Lower lobe of right lung (tissue), 2 donors: ENCODE data around the gene ANKRD13D. TPM values are rescaled to one million over a fixed set of nuclear protein-coding genes. Genes with fewer than 3 reads are reported as not detected.
"Not testable (repeated sequence)": the region's sequence is repeated elsewhere in the genome, so short reads cannot be mapped to it uniquely, and the experiment has no call there.

ENCODE experiments used
- ATAC-seq, 2 donors: fragments of 200-7000 bp; cut with Tn5 transposase; one replicate each; pipeline ENCODE4 v1.9.1; 2020 to 2022; ENCODE audit warnings: mild to moderate bottlenecking in 2 of 2, moderate library complexity in 2 of 2
- DNase-seq: peaks from one replicate; pipeline ENCODE4 v3.0.0-alpha.2; 2020
- H3K27ac ChIP-seq: fragments of 200-600 bp; one replicate; pipeline ENCODE4 v1.8.0; 2022
- H3K27me3 ChIP-seq: fragments of 200-600 bp; one replicate; pipeline ENCODE4 v1.8.0; 2022; ENCODE audit warnings: low read depth
- H3K36me3 ChIP-seq: fragments of 200-600 bp; one replicate; pipeline ENCODE4 v1.8.0; 2022; ENCODE audit warnings: mild to moderate bottlenecking
- H3K4me1 ChIP-seq: fragments of 200-600 bp; one replicate; pipeline ENCODE4 v1.8.0; 2022
- H3K4me3 ChIP-seq: fragments of 200-600 bp; one replicate; pipeline ENCODE4 v1.8.0; 2022; ENCODE audit warnings: mild to moderate bottlenecking
- H3K9me3 ChIP-seq: fragments of 200-600 bp; one replicate; pipeline ENCODE4 v1.8.0; 2022
- CTCF ChIP-seq: fragments of 200-600 bp; IDR thresholded peaks from one replicate; pipeline ENCODE4 v1.8.0; 2022; ENCODE audit warnings: antibody characterized with exemption, mild to moderate bottlenecking
- intact Hi-C: fragments of 100-400 bp; cut with DNase I; formaldehyde crosslinking; loops from one replicate; pipeline ENCODE4 v1.11.0; 2022
- total RNA-seq: library from RNA; stranded (reverse); fragmentation: NEBNext Ultra II Directional; extraction: Animal tissue kit (Norgen Biotek cat#: 25700); gene quantifications from one replicate; pipeline ENCODE4 v1.2.1, GENCODE V29; 2021
- donor health status: DM: no; HTN: yes; CAD: no; lungs with severe emphysema.

ANKRD13D gene
- total RNA-seq, 1 donor from 2014 or later: 66.9 TPM

GRCh38 chr11:67256477-67257135 lies 32.5 kb upstream of the ANKRD13D start:
- no peak overlapping the region for H3K27ac ChIP-seq
- no peak for TF ChIP-seq CTCF
- H3K4me3 ChIP-seq: no peak overlapping the region
- DNase-seq (no peak), ATAC-seq (no peak)
- H3K9me3 ChIP-seq: no peaks in the 10 kb centered on the region
- H3K27me3 ChIP-seq: no peaks in the 10 kb centered on the region
- intact Hi-C loops: no loop called here
- peaks cover 59% of the 10 kb centered on the region for H3K36me3 ChIP-seq
- peaks cover 23% of the 10 kb centered on the region for H3K4me1 ChIP-seq

- no peak overlapping the region for H3K27ac ChIP-seq
- ATAC-seq (no peak), DNase-seq (no peak)
- no peak for TF ChIP-seq CTCF
- H3K36me3 ChIP-seq: peaks cover 21% of the 10 kb centered on the region
- H3K4me3 ChIP-seq: no peak overlapping the region
- H3K4me1 ChIP-seq: peaks cover 25% of the 10 kb centered on the region
- H3K27me3 ChIP-seq: no peaks in the 10 kb centered on the region
- no peaks in the 10 kb centered on the region for H3K9me3 ChIP-seq
- intact Hi-C loops: loop anchor here (10.0 kb wide), 1 partner anchor 54 kb away; no protein-coding TSS in a partner anchor
Observed at GRCh38 chr11:67260406-67260805, 28.7 kb upstream of the ANKRD13D start.

GRCh38 chr11:67260885-67261639 lies 28.0 kb upstream of the ANKRD13D start:
- not testable (repeated sequence) for H3K9me3 ChIP-seq, H3K27ac ChIP-seq, H3K27me3 ChIP-seq
- Histone ChIP-seq H3K4me1 (peaks cover 32% of the 10 kb centered on the region), H3K4me3 (peak overlapping the region; percentile 43), H3K36me3 (peaks cover 14% of the 10 kb centered on the region)
- DNase-seq: peak; percentile 75
- intact Hi-C loops: loop anchor here (10.0 kb wide), 1 partner anchor 54 kb away; no protein-coding TSS in a partner anchor
- ATAC-seq: peak; percentile 41 to 57

- intact Hi-C loops: loop anchor here (10.0 kb wide), 1 partner anchor 53 kb away; no protein-coding TSS in a partner anchor
- H3K4me3 ChIP-seq: peak overlapping the region; percentile 43
- peak; percentile 25 for TF ChIP-seq CTCF
Observed at GRCh38 chr11:67261640-67261945, 27.5 kb upstream of the ANKRD13D start.

GRCh38 chr11:67261946-67262681 lies 27.0 kb upstream of the ANKRD13D start:
- Histone ChIP-seq H3K4me3 (no peak overlapping the region), H3K36me3 (peaks cover 4% of the 10 kb centered on the region), H3K27ac (peak overlapping the region; percentile 53), H3K27me3 (no peaks in the 10 kb centered on the region), H3K9me3 (no peaks in the 10 kb centered on the region), H3K4me1 (peaks cover 32% of the 10 kb centered on the region)
- no peak for DNase-seq
- TF ChIP-seq CTCF: no peak
- no peak for ATAC-seq
- intact Hi-C loops: loop anchor here (10.0 kb wide), 1 partner anchor 53 kb away; no protein-coding TSS in a partner anchor

More at GRCh38 chr11:67261640-67261945, 27.5 kb upstream of the ANKRD13D start:
- no peak for ATAC-seq
- Histone ChIP-seq H3K36me3 (peaks cover 9% of the 10 kb centered on the region), H3K27ac (no peak overlapping the region), H3K4me1 (peaks cover 32% of the 10 kb centered on the region), H3K27me3 (no peaks in the 10 kb centered on the region), H3K9me3 (no peaks in the 10 kb centered on the region)
- DNase-seq: no peak
